ENCODE results near the gene CDC14C.

CDC14C gene

GRCh38 chr7:48976850-48977249 lies 52.5 kb downstream of the CDC14C start:
- no peak for DNase-seq

Data from hippocampal formation (tissue), 2 donors.